GM12872 (cell line): ENCODE measurements around the gene GEMIN2.

Experiments used
- CTCF ChIP-seq: IDR thresholded peaks from 3 replicates; pipeline ENCODE4 v1.5.1; 2011; ENCODE audit warnings: low read depth, mild to moderate bottlenecking, low read length, moderate library complexity; ENCODE audit not compliant: insufficient read depth

GEMIN2 gene

DNA sequence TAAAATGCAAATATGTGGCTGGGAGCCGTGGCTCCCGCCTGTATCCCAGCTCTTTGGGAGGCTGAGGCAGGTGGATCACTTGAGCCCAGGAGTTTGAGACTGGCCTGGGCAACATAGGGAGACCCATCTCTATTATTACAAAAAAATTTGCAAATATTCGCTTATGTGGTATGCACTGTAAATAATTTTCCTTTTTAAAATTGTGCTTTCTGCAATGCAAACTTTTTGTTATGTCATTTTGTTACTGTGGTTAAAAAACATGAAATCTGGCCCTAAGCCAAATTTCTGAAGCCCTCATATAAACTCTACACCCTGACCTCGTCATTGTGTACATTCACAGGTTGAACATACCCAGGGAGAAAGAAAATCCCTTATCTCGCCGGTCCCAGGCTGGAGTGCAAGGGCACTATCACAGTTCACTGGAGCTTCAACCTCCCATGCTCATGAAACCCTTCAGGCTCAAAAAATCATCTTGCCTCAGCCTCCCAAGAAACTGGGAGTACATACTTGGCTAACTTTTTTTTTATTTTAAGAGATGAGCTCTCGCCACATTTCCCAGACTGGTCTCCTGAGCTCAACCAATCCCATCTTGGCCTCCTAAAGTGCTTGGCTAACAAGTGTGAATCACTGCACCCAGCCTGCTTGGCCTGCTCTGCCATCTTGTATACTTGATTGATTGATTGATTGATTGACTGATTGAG is 31.3 kb downstream of the GEMIN2 start:
- TF ChIP-seq CTCF = no peak

GRCh38 chr14:39154594-39155189 is 40.6 kb downstream of the GEMIN2 start:
- no peak for TF ChIP-seq CTCF

DNA sequence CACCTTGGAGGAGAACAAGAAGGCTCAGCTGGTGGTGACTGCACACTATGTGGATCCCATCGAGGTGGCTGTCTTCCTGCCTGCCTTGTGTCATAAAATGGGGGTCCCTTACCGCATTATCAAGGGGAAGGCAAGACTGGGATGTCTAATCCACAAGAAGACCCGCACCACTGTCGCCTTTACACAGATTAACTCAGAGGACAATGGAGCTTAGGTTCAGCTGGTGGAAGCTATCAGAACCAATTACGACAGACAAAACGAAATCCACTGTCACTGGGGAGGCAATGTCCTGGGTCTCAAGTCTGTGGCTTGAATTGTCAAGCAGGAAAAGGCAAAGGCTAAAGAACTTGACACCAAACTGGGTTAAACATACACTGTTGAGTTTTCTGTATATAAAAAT is 43.4 kb downstream of the GEMIN2 start:
- no peak for TF ChIP-seq CTCF

DNA sequence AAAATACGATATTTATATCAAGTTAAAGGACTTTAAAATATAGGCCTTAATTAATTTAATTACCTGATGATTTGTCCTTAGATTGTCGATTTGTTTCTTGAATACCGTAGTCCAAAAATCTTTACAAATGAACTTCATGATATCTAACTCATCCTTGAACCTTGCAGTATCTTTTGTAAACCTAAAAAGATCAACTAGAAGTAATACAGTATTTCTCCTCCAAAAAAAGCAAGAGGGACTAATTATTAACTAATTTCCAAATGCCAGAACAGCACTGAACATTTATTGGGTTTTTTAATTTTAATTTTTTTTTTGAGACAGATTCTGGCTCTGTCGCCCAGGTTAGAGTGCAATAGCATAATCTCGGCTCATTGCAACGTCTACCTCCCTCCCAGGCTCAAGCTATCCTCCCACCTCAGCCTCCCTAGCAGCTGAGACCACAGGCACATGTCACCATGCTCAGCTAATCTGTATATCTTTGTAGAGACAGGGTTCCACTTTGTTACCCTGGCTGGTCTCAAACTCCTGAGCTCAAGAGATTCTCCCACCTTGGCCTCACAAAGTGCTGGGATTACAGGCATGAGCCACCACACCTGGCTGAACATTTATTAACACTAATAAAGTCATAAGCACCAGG is 44.2 kb downstream of the GEMIN2 start:
- no peak for TF ChIP-seq CTCF

DNA sequence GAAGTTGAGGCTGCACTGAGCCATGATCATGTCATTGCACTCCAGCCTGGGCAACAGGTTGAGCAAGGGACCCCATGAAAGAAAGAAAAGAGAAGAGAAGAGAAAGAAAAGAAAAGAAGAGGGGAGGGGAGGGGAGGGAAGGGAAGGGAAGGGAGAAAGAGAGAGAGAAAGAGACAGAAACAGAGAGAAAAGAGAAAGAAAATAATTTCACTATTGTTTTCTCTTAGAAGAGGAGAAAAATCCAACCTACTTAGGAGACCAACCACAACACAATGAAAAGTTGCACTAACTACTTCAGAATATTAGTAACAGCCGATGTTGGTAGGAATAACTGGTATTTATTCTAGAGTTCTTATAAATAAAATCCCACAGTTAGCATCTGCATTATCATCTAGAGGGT is 46.4 kb downstream of the GEMIN2 start:
- TF ChIP-seq CTCF = no peak

GRCh38 chr14:39168591-39168990 is 54.5 kb downstream of the GEMIN2 start:
- no peak for TF ChIP-seq CTCF

- no peak for TF ChIP-seq CTCF
Measured at GRCh38 chr14:39169541-39169900, 55.4 kb downstream of the GEMIN2 start.
